ENCODE results near the gene PRF1.

PRF1 gene

GRCh38 chr10:70585578-70586169 is 16.9 kb downstream of the PRF1 start:
- DNase-seq (ENCODE audit: low read depth in 1 of 2, low spot score in 1 of 2), result no peak
- TF ChIP-seq REST (IDR thresholded peaks at IDR 0.05; ENCODE audit: insufficient replicate concordance, low read depth), result no peak
- no peak for TF ChIP-seq GABPA (IDR thresholded peaks at IDR 0.05; ENCODE audit: low read depth)
- no peak for TF ChIP-seq CTCF (IDR thresholded peaks at IDR 0.05; ENCODE audit: insufficient read depth, low read length)
- TF ChIP-seq POLR2AphosphoS5 (IDR thresholded peaks at IDR 0.05; ENCODE audit: low read depth), result no peak
- no peak for TF ChIP-seq SPI1 (IDR thresholded peaks at IDR 0.05; ENCODE audit: borderline replicate concordance, low read depth)
- no peak overlapping the region for H3K4me3 ChIP-seq (replicated peaks; ENCODE audit: insufficient read depth, low read length)
- H3K27ac ChIP-seq (replicated peaks), result no peak overlapping the region
- no peaks in the 10 kb centered on the region for H3K27me3 ChIP-seq (ENCODE audit: insufficient read depth, poor library complexity, severe bottlenecking)

DNA sequence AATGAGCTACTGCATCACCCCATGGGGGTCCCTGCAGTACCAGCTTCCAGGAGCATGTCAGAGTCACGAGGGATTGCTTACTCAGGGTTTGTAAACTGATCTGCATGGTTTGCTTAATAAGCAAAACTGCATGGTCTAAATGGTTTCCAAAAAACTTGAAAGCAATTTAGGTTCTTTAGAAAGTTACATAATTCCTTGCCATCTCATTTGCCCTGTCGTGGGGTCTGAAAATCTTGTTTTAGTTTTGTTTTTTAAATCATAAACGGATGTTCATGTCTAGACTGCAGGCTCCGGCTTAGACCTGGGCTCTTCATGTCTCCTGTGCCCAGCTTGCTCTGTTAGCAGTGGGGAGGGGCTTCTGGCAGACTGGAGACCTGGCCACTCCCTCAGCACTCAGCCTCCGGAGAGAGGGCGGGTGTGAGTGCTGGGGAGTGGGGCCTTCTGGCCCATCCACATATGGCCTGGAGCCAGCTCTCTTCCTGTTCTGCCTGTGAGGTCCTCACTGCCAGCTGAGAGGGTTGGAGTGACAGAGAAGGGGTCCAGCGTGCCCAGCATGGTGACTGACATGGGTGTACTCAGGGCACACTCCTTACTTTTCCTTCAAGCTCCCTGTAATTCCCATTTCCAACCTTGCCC is 17.5 kb downstream of the PRF1 start:
- no peak overlapping the region for H3K27ac ChIP-seq (replicated peaks)
- no peaks in the 10 kb centered on the region for H3K27me3 ChIP-seq (ENCODE audit: insufficient read depth, poor library complexity, severe bottlenecking)
- DNase-seq (ENCODE audit: low read depth in 1 of 2, low spot score in 1 of 2), result peak in 1 of 2 experiments; percentile 72
- H3K4me3 ChIP-seq (replicated peaks; ENCODE audit: insufficient read depth, low read length), result no peak overlapping the region
- no peak for TF ChIP-seq REST (IDR thresholded peaks at IDR 0.05; ENCODE audit: insufficient replicate concordance, low read depth)
- no peak for TF ChIP-seq POLR2AphosphoS5 (IDR thresholded peaks at IDR 0.05; ENCODE audit: low read depth)
- no peak for TF ChIP-seq CTCF (IDR thresholded peaks at IDR 0.05; ENCODE audit: insufficient read depth, low read length)
- TF ChIP-seq SPI1 (IDR thresholded peaks at IDR 0.05; ENCODE audit: borderline replicate concordance, low read depth), result no peak
- TF ChIP-seq GABPA (IDR thresholded peaks at IDR 0.05; ENCODE audit: low read depth), result no peak

GRCh38 chr10:70584366-70584765 is 18.2 kb downstream of the PRF1 start:
- DNase-seq (ENCODE audit: low read depth in 1 of 2, low spot score in 1 of 2), result no peak
- H3K27me3 ChIP-seq (ENCODE audit: insufficient read depth, poor library complexity, severe bottlenecking), result no peaks in the 10 kb centered on the region
- TF ChIP-seq POLR2AphosphoS5 (IDR thresholded peaks at IDR 0.05; ENCODE audit: low read depth), result no peak
- no peak for TF ChIP-seq CTCF (IDR thresholded peaks at IDR 0.05; ENCODE audit: insufficient read depth, low read length)
- no peak for TF ChIP-seq REST (IDR thresholded peaks at IDR 0.05; ENCODE audit: insufficient replicate concordance, low read depth)
- no peak overlapping the region for H3K27ac ChIP-seq (replicated peaks)
- H3K4me3 ChIP-seq (replicated peaks; ENCODE audit: insufficient read depth, low read length), result no peak overlapping the region

Data from HL-60 (cell line).